ENCODE results near the gene UBE2K.

Gene UBE2K

DNA sequence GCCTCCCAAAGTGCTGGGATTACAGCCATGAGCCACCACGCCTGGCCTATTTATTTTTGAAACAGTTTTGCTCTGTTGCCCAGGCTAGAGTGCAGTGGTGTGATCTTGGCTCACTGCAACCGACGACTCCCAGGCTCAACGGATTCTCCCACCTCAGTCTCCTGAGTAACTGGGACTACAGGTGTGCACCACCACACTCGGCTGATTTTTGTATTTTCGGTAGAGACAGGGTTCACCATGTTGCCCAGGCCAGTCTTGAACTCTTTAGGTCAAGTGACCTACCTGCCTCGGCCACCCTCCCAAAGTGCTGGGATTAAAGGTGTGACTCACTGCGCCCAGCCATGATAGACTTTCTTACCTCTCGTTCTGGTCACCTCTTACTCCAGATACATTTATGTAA is 124.0 kb downstream of the UBE2K start:
- TF ChIP-seq, protein P1, sequence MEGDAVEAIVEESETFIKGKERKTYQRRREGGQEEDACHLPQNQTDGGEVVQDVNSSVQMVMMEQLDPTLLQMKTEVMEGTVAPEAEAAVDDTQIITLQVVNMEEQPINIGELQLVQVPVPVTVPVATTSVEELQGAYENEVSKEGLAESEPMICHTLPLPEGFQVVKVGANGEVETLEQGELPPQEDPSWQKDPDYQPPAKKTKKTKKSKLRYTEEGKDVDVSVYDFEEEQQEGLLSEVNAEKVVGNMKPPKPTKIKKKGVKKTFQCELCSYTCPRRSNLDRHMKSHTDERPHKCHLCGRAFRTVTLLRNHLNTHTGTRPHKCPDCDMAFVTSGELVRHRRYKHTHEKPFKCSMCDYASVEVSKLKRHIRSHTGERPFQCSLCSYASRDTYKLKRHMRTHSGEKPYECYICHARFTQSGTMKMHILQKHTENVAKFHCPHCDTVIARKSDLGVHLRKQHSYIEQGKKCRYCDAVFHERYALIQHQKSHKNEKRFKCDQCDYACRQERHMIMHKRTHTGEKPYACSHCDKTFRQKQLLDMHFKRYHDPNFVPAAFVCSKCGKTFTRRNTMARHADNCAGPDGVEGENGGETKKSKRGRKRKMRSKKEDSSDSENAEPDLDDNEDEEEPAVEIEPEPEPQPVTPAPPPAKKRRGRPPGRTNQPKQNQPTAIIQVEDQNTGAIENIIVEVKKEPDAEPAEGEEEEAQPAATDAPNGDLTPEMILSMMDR (IDR thresholded peaks at IDR 0.05): no peak
- H3K27ac ChIP-seq: no peak overlapping the region
- no peak overlapping the region for H3K9ac ChIP-seq
- H3K27me3 ChIP-seq (ENCODE audit: control insufficient read depth, insufficient read depth, low read length): no peaks in the 10 kb centered on the region
- no peaks in the 10 kb centered on the region for H3K4me1 ChIP-seq
- H3K9me3 ChIP-seq (ENCODE audit: control insufficient read depth, low read length): no peaks in the 10 kb centered on the region
- H3K4me2 ChIP-seq (ENCODE audit: low read length): no peak overlapping the region
- H2AFZ ChIP-seq: no peak overlapping the region
- H3K79me2 ChIP-seq: no peaks in the 10 kb centered on the region
- no peaks in the 10 kb centered on the region for H3K36me3 ChIP-seq (ENCODE audit: control insufficient read depth, insufficient read depth, low read length)
- no peak overlapping the region for H3K4me3 ChIP-seq (ENCODE audit: low read depth, low read length)

DNA sequence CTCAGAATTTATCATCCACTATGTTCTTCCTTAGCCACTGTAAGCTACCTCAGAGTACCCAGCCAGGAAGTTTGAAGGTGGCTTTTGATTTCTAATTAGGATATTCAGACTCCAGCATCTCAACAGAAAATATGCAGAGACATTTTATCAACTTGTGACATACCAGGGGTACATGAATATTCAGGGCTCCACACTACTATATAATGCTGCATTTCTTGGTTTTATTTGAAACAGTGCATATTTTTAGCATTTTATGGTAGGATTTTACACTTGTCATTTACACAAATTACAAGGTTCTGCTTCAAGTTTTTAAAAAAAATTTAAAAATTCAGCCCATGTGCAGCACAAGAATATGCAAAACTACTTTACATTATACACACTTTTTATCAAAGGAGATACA is 124.7 kb downstream of the UBE2K start:
- no peak overlapping the region for H3K9ac ChIP-seq
- H3K27me3 ChIP-seq (ENCODE audit: control insufficient read depth, insufficient read depth, low read length): no peaks in the 10 kb centered on the region
- H3K36me3 ChIP-seq (ENCODE audit: control insufficient read depth, insufficient read depth, low read length): no peaks in the 10 kb centered on the region
- no peak overlapping the region for H2AFZ ChIP-seq
- TF ChIP-seq, protein P1 (IDR thresholded peaks at IDR 0.05): no peak
- no peak overlapping the region for H3K4me3 ChIP-seq (ENCODE audit: low read depth, low read length)
- H3K79me2 ChIP-seq: no peaks in the 10 kb centered on the region
- no peak overlapping the region for H3K27ac ChIP-seq
- H3K4me1 ChIP-seq: no peaks in the 10 kb centered on the region
- no peaks in the 10 kb centered on the region for H3K9me3 ChIP-seq (ENCODE audit: control insufficient read depth, low read length)
- H3K4me2 ChIP-seq (ENCODE audit: low read length): no peak overlapping the region

DNA sequence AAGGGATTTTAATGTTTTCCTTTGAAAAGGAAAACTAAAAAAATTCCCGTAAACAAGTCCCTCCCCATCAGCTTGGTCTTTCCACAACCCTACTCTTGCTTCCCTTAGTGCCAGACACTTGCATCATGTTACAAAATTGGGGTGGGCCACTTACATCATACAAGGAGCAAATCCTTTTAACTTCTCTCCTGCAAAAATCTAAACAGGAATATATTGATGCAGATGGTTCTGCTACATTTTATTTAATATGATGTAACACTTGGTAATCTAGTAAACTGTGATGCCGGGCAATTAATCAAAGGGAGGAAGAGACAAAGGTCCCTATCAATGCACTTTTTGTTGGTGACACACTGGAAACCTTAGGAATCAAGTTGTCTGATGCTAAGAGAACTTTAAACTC is 125.3 kb downstream of the UBE2K start:
- no peak overlapping the region for H3K4me3 ChIP-seq (ENCODE audit: low read depth, low read length)
- H3K4me2 ChIP-seq (ENCODE audit: low read length): no peak overlapping the region
- no peaks in the 10 kb centered on the region for H3K9me3 ChIP-seq (ENCODE audit: control insufficient read depth, low read length)
- no peak overlapping the region for H3K9ac ChIP-seq
- H3K79me2 ChIP-seq: no peaks in the 10 kb centered on the region
- H2AFZ ChIP-seq: no peak overlapping the region
- H3K4me1 ChIP-seq: no peaks in the 10 kb centered on the region
- H3K27ac ChIP-seq: no peak overlapping the region
- H3K36me3 ChIP-seq (ENCODE audit: control insufficient read depth, insufficient read depth, low read length): no peaks in the 10 kb centered on the region
- no peaks in the 10 kb centered on the region for H3K27me3 ChIP-seq (ENCODE audit: control insufficient read depth, insufficient read depth, low read length)
- TF ChIP-seq, protein P1 (IDR thresholded peaks at IDR 0.05): no peak

DNA sequence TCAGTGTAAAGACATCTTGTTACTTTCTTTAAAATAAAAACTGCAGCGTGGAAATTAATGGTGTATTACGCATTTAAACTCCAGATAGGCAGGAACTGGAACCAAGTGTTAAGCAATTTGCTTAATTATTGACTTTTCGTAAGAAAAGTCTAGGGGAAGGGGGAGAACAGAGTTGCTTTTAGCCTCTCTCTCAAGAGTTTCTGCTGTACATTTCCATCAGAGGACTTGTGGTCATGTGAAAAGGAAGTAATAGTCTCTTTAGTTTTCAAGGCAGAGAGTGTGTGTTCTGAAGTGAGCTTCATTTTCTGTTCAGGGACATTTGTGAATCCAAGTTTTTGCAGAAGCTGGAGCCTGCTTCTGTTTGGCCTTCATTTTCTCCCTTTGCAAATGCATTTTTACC is 127.2 kb downstream of the UBE2K start:
- no peaks in the 10 kb centered on the region for H3K27me3 ChIP-seq (ENCODE audit: control insufficient read depth, insufficient read depth, low read length)
- no peak overlapping the region for H3K9ac ChIP-seq
- no peaks in the 10 kb centered on the region for H3K4me1 ChIP-seq
- H3K79me2 ChIP-seq: no peaks in the 10 kb centered on the region
- H3K9me3 ChIP-seq (ENCODE audit: control insufficient read depth, low read length): no peaks in the 10 kb centered on the region
- H3K27ac ChIP-seq: no peak overlapping the region
- H3K4me3 ChIP-seq (ENCODE audit: low read depth, low read length): no peak overlapping the region
- no peak overlapping the region for H2AFZ ChIP-seq
- no peak overlapping the region for H3K4me2 ChIP-seq (ENCODE audit: low read length)
- no peaks in the 10 kb centered on the region for H3K36me3 ChIP-seq (ENCODE audit: control insufficient read depth, insufficient read depth, low read length)
- TF ChIP-seq, protein P1 (IDR thresholded peaks at IDR 0.05): no peak

DNA sequence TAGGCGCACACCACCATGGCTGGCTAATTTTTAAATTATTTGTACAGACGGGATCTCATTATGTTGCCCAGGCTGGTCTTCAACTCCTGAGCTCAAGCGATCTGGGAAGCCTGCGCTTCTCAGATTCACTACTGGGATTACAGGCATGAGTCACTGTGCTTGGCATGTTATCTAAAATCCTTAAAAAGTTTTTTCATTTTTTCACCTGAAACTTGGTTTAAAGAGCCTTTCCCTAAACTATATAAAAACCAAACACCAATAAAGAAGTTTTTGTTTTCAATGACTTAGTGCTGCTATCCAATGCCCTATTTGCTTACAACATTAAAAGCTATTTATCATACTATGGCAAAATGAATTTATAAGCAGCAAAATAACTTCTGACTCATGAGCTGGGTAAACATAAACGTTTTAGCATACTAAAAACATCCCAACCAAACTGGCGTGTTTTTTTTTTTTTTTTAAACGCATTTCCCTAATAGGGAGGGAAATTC is 127.8 kb downstream of the UBE2K start:
- Histone ChIP-seq H2AFZ (no peak overlapping the region), H3K79me2 (no peaks in the 10 kb centered on the region), H3K9ac (no peak overlapping the region), H3K4me2 (ENCODE audit: low read length) (no peak overlapping the region), H3K4me3 (ENCODE audit: low read depth, low read length) (no peak overlapping the region), H3K4me1 (no peaks in the 10 kb centered on the region), H3K36me3 (ENCODE audit: control insufficient read depth, insufficient read depth, low read length) (no peaks in the 10 kb centered on the region), H3K27me3 (ENCODE audit: control insufficient read depth, insufficient read depth, low read length) (no peaks in the 10 kb centered on the region), H3K27ac (no peak overlapping the region), H3K9me3 (ENCODE audit: control insufficient read depth, low read length) (no peaks in the 10 kb centered on the region)
- TF ChIP-seq, protein P1 (IDR thresholded peaks at IDR 0.05): no peak
